Mesothelial cell of epicardium (in vitro differentiated cells): ENCODE measurements around the gene SLC2A2. TPM values are rescaled to one million over a fixed set of nuclear protein-coding genes. Genes with fewer than 3 reads are reported as not detected.

ENCODE experiments used
- DNase-seq, 2 experiments: peaks; one replicate each; pipeline ENCODE4 v3.0.0; 2021; ENCODE audit warnings: low spot score in 2 of 2; ENCODE audit not compliant: unreplicated experiment in 2 of 2
- H3K27ac Mint-ChIP-seq: 2 replicates; pipeline ENCODE4 v1.8.0; 2021; ENCODE audit warnings: mixed read lengths
- H3K27me3 Mint-ChIP-seq: 2 replicates; pipeline ENCODE4 v1.8.0; 2021; ENCODE audit warnings: low read depth, mixed read lengths
- H3K36me3 Mint-ChIP-seq: 2 replicates; pipeline ENCODE4 v1.8.0; 2021; ENCODE audit warnings: mixed read lengths
- H3K4me1 Mint-ChIP-seq: 2 replicates; pipeline ENCODE4 v1.8.0; 2021; ENCODE audit warnings: mixed read lengths
- H3K4me3 Mint-ChIP-seq: 2 replicates; pipeline ENCODE4 v1.8.0; 2021; ENCODE audit warnings: mild to moderate bottlenecking, moderate library complexity, mixed read lengths
- H3K9me3 Mint-ChIP-seq: 2 replicates; pipeline ENCODE4 v1.8.0; 2021; ENCODE audit warnings: mixed read lengths
- CTCF ChIP-seq: fragments of 200-600 bp; sonication (generic); IDR thresholded peaks from one replicate; pipeline ENCODE4 v1.5.0; 2021; ENCODE audit warnings: antibody characterized with exemption; ENCODE audit not compliant: unreplicated experiment
- total RNA-seq: library from RNA; stranded (reverse); gene quantifications from 3 replicates; pipeline ENCODE4 v1.2.1, GENCODE V29; 2021

Gene SLC2A2
- total RNA-seq, 1 donor from 2014 or later = not detected

- Mint-ChIP-seq H3K4me1 (no peaks in the 10 kb centered on the region), H3K36me3 (no peaks in the 10 kb centered on the region), H3K4me3 (no peak overlapping the region), H3K9me3 (no peaks in the 10 kb centered on the region), H3K27ac (no peak overlapping the region), H3K27me3 (peaks cover 2% of the 10 kb centered on the region)
- TF ChIP-seq CTCF = no peak
- no peak for DNase-seq
These were observed 2.3 kb upstream of the SLC2A2 start for GRCh38 chr3:171028779-171029232.

GRCh38 chr3:171028025-171028778, 1.7 kb upstream of the SLC2A2 start:
- peaks cover 2% of the 10 kb centered on the region for H3K27me3 Mint-ChIP-seq
- no peak for TF ChIP-seq CTCF
- no peak overlapping the region for H3K4me3 Mint-ChIP-seq
- no peaks in the 10 kb centered on the region for H3K36me3 Mint-ChIP-seq
- H3K27ac Mint-ChIP-seq = no peak overlapping the region
- DNase-seq = no peak
- no peaks in the 10 kb centered on the region for H3K4me1 Mint-ChIP-seq
- H3K9me3 Mint-ChIP-seq = no peaks in the 10 kb centered on the region

GRCh38 chr3:171023566-171023965, 3.0 kb downstream of the SLC2A2 start:
- Mint-ChIP-seq H3K9me3 (no peaks in the 10 kb centered on the region), H3K4me3 (no peak overlapping the region), H3K27ac (no peak overlapping the region), H3K36me3 (no peaks in the 10 kb centered on the region), H3K27me3 (peaks cover 2% of the 10 kb centered on the region), H3K4me1 (no peaks in the 10 kb centered on the region)
- no peak for TF ChIP-seq CTCF
- no peak for DNase-seq

GRCh38 chr3:171021377-171021776, 5.1 kb downstream of the SLC2A2 start:
- H3K4me1 Mint-ChIP-seq = peaks cover 6% of the 10 kb centered on the region
- no peaks in the 10 kb centered on the region for H3K9me3 Mint-ChIP-seq
- no peak overlapping the region for H3K27ac Mint-ChIP-seq
- no peaks in the 10 kb centered on the region for H3K27me3 Mint-ChIP-seq
- H3K36me3 Mint-ChIP-seq = no peaks in the 10 kb centered on the region
- no peak for TF ChIP-seq CTCF
- no peak for DNase-seq
- no peak overlapping the region for H3K4me3 Mint-ChIP-seq

- no peak for DNase-seq
- no peak overlapping the region for H3K27ac Mint-ChIP-seq
- no peaks in the 10 kb centered on the region for H3K9me3 Mint-ChIP-seq
- no peaks in the 10 kb centered on the region for H3K36me3 Mint-ChIP-seq
- no peaks in the 10 kb centered on the region for H3K27me3 Mint-ChIP-seq
- peaks cover 6% of the 10 kb centered on the region for H3K4me1 Mint-ChIP-seq
- no peak overlapping the region for H3K4me3 Mint-ChIP-seq
- TF ChIP-seq CTCF = peak; percentile 26
These were observed 8.2 kb downstream of the SLC2A2 start for GRCh38 chr3:171018156-171018935.
